Mucosa of descending colon (tissue), 3 donors: Measurements from ENCODE around the gene DOCK4. TPM values are rescaled to one million over a fixed set of nuclear protein-coding genes. Genes with fewer than 3 reads are reported as not detected.

ENCODE experiments used
- ATAC-seq: fragments of 200-7000 bp; cut with Tn5 transposase; one replicate; pipeline ENCODE4 v1.9.1; 2020; ENCODE audit warnings: mild to moderate bottlenecking, moderate library complexity
- DNase-seq, 3 donors: peaks; one replicate each; pipeline ENCODE4 v3.0.0-alpha.2; 2020
- H3K36me3 ChIP-seq: fragments of 200-600 bp; one replicate; pipeline ENCODE4 v1.8.0; 2021; ENCODE audit warnings: low read depth, mild to moderate bottlenecking
- H3K4me1 ChIP-seq: fragments of 200-600 bp; one replicate; pipeline ENCODE4 v1.8.0; 2021; ENCODE audit warnings: low read depth, mild to moderate bottlenecking
- H3K4me3 ChIP-seq: fragments of 200-600 bp; one replicate; pipeline ENCODE4 v1.8.0; 2021; ENCODE audit warnings: mild to moderate bottlenecking
- H3K9me3 ChIP-seq: fragments of 200-600 bp; one replicate; pipeline ENCODE4 v1.8.0; 2021; ENCODE audit warnings: mild to moderate bottlenecking
- intact Hi-C, 2 donors: fragments of 100-400 bp; cut with DNase I in 1 of 2; cut with micrococcal nuclease in 1 of 2; formaldehyde crosslinking; loops; one replicate each; pipeline versions ENCODE4 v1.11.0 to v1.11.1; 2022; cut with DNase I, micrococcal nuclease
- total RNA-seq, 3 donors: library from RNA; stranded (reverse); fragmentation: NEBNext Ultra II Directional in 2 of 3; extraction: Animal tissue kit (Norgen Biotek cat#: 25700) in 2 of 3; gene quantifications; one replicate each; pipeline versions ENCODE4 v1.2.1 to v1.2.4, GENCODE V29; 2021 to 2023
- TF ChIP-seq, protein P1 (sequence below): fragments of 200-600 bp; IDR thresholded peaks from one replicate; pipeline ENCODE4 v1.8.0; 2022; ENCODE audit warnings: antibody characterized with exemption, mild to moderate bottlenecking
- donor health status: DM: no; HTN: no; CAD: no; lungs with moderate emphysema.
- donor health status: DM: no; HTN: no; CAD: no.
- donor health status: DM: no; HTN: yes; CAD: no.

The DOCK4 gene
- total RNA-seq, 3 donors from 2014 or later, result 9.2 to 18.4 (median 12.7) TPM

DNA sequence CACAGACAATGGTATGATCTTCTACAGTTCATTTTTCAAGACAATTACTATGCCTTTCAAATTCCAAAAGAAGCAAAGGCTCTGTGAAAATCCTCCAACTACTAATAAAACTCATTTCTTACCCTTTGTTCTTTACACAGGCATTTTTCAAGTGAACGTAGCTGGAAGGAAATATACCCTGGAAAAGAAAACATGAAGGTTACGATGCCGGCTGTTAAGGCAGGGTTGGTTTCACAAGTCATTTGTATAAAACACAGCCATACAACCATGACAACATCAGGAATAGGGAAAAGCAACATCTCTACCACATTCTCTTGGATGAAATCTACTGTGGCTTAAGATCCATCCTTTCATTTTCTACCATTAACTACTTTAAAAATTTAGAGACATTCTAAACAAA, 207.9 kb downstream of the DOCK4 start:
- no peak for ATAC-seq
- Histone ChIP-seq H3K9me3 (no peaks in the 10 kb centered on the region), H3K4me1 (no peaks in the 10 kb centered on the region), H3K4me3 (no peak overlapping the region), H3K36me3 (no peaks in the 10 kb centered on the region)
- TF ChIP-seq, protein P1, sequence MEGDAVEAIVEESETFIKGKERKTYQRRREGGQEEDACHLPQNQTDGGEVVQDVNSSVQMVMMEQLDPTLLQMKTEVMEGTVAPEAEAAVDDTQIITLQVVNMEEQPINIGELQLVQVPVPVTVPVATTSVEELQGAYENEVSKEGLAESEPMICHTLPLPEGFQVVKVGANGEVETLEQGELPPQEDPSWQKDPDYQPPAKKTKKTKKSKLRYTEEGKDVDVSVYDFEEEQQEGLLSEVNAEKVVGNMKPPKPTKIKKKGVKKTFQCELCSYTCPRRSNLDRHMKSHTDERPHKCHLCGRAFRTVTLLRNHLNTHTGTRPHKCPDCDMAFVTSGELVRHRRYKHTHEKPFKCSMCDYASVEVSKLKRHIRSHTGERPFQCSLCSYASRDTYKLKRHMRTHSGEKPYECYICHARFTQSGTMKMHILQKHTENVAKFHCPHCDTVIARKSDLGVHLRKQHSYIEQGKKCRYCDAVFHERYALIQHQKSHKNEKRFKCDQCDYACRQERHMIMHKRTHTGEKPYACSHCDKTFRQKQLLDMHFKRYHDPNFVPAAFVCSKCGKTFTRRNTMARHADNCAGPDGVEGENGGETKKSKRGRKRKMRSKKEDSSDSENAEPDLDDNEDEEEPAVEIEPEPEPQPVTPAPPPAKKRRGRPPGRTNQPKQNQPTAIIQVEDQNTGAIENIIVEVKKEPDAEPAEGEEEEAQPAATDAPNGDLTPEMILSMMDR, result no peak
- DNase-seq, result no peak
- intact Hi-C loops, result no loop called here

DNA sequence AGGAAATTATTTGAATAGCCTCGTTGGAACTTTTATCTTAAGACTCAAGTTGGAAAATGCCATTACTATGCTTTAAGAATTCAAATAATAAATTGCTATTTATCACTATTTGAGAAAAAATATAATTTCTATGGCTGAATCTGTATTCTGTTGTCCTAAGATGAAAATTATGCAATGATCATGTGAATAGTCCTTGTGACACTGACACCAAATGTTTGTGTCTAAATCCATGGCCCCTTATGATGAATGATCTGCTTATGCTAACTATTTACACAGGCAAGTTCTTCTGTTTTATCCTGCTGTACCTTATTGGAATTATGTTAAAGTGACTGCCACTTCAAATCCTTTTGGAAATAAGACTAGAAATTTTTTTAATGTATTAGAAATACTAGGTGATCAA, 208.7 kb downstream of the DOCK4 start:
- Histone ChIP-seq H3K36me3 (no peaks in the 10 kb centered on the region), H3K9me3 (no peaks in the 10 kb centered on the region), H3K4me1 (no peaks in the 10 kb centered on the region), H3K4me3 (no peak overlapping the region)
- intact Hi-C loops, result no loop called here
- DNase-seq (no peak), ATAC-seq (no peak)
- TF ChIP-seq, protein P1, result no peak

DNA sequence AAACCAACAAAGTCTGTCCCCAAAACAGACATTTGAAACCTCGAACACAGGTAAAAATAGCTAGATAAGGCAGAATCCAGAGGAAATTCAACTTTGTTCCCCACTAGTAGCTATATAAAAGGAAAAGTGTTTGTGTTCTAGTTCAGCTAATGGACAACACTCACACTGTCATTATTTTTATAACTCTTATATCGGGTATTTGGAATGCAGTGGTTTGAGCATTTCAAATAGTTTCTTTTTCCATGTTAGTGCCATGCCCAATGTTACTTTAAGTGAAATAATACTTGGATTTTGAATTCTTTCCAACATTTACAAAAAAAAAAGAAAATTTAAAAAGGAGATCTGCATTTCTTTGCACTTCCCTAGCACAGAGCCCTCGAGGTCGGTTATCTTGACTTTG, 213.6 kb downstream of the DOCK4 start:
- intact Hi-C loops, result no loop called here
- no peaks in the 10 kb centered on the region for H3K36me3 ChIP-seq
- H3K4me1 ChIP-seq, result no peaks in the 10 kb centered on the region
- ATAC-seq (no peak), DNase-seq (no peak)
- H3K4me3 ChIP-seq, result no peak overlapping the region
- TF ChIP-seq, protein P1, result no peak
- H3K9me3 ChIP-seq, result no peaks in the 10 kb centered on the region

DNA sequence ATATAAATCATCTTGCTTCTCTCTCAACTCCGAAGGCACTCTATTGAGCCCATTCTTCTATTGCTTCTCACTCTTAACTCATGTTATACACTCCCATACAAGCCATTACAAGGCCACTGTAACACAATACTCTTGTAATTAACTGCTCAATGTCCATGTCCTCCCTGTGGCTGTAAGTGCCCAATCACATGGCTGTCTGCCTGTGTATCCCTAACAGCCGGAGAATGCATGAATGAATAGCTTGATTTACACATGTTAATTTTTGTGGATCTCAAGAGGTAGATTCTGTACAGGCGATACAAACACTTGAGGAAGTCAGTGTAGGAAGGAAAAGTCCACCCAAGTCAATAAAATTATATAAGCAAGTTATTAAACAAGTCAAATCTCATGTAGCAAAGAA, 215.6 kb downstream of the DOCK4 start:
- Histone ChIP-seq H3K36me3 (no peaks in the 10 kb centered on the region), H3K4me3 (no peak overlapping the region), H3K9me3 (no peaks in the 10 kb centered on the region), H3K4me1 (no peaks in the 10 kb centered on the region)
- ATAC-seq (no peak), DNase-seq (no peak)
- TF ChIP-seq, protein P1, result no peak
- intact Hi-C loops, result no loop called here

DNA sequence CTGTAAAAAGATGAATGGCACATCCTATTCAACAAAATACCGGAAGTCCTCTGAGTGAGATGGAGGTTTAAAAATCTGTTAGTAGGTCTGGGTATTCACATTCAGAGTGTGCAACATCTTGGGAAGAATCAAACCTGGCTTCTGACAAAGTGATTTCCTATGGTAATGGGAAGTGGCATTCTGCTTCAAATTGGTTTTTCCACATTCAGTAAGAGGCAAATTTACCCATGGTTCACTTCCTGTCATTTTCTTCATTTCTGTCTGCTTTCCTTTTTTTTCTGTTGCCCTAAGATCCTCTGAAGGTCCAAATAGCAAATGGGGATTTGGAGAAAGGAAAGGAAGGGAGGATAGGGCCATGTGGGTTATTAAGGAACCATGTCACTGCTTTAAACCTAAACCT, 218.3 kb downstream of the DOCK4 start:
- Histone ChIP-seq H3K4me1 (no peaks in the 10 kb centered on the region), H3K9me3 (no peaks in the 10 kb centered on the region), H3K36me3 (no peaks in the 10 kb centered on the region), H3K4me3 (no peak overlapping the region)
- DNase-seq (no peak), ATAC-seq (no peak)
- TF ChIP-seq, protein P1, result no peak
- intact Hi-C loops, result no loop called here
